Heart right ventricle (tissue), 16 donors: ENCODE data around the gene FGF5. TPM values are rescaled to one million over a fixed set of nuclear protein-coding genes. Genes with fewer than 3 reads are reported as not detected.
A peak's percentile ranks its signal among the peaks of the same experiment; 100 is the strongest.

ENCODE experiments used
- ATAC-seq, 8 donors: fragments of 200-7000 bp; cut with Tn5 transposase; one replicate each; pipeline ENCODE4 v1.9.1; 2020; ENCODE audit warnings: mild to moderate bottlenecking in 8 of 8, moderate library complexity in 8 of 8, moderate number of reproducible peaks in 1 of 8
- DNase-seq, 2 donors: peaks; one replicate each; pipeline ENCODE4 v3.0.0-alpha.2; 2020
- H3K27ac ChIP-seq, 10 donors: fragments of 200-600 bp; sonication (generic) in 2 of 10; one replicate each; pipeline versions ENCODE4 v1.5.0 to v1.8.0; 2020 to 2022; ENCODE audit warnings: mild to moderate bottlenecking in 3 of 10
- H3K27me3 ChIP-seq, 7 donors: fragments of 200-600 bp; one replicate each; pipeline ENCODE4 v1.8.0; 2021 to 2022; ENCODE audit warnings: mild to moderate bottlenecking in 2 of 7
- H3K36me3 ChIP-seq, 9 donors: fragments of 200-600 bp; sonication (generic) in 1 of 9; one replicate each; pipeline versions ENCODE4 v1.5.0 to v1.8.0; 2020 to 2022; ENCODE audit warnings: mild to moderate bottlenecking in 2 of 9
- H3K4me1 ChIP-seq, 9 donors: fragments of 200-600 bp; sonication (generic) in 1 of 9; one replicate each; pipeline versions ENCODE4 v1.5.0 to v1.8.0; 2020 to 2022; ENCODE audit warnings: mild to moderate bottlenecking in 4 of 9
- H3K4me3 ChIP-seq, 10 donors: fragments of 200-600 bp; sonication (generic) in 2 of 10; one replicate each; pipeline versions ENCODE4 v1.5.0 to v1.8.0; 2020 to 2022; ENCODE audit warnings: mild to moderate bottlenecking in 7 of 10, moderate library complexity in 2 of 10
- H3K9me3 ChIP-seq, 11 donors: fragments of 200-600 bp in 10 of 11; sonication (generic) in 2 of 11; one replicate each; pipeline versions ENCODE4 v1.5.0 to v1.8.0; 2013 to 2022; ENCODE audit warnings: mild to moderate bottlenecking in 2 of 11, control low read depth in 1 of 11, moderate library complexity in 1 of 11
- WGBS, 2 donors: extraction: QIAGEN DNeasy Blood & Tissue Kit; methylation state at CpG; one replicate each; pipeline ENCODE4 v1.1.7; 2013; ENCODE audit warnings: inconsistent platforms in 1 of 2; 5-methylcytosine and 5-hydroxymethylcytosine counted together
- intact Hi-C, 10 donors: fragments of 100-400 bp; cut with DNase I; formaldehyde crosslinking; loops; one replicate each; pipeline versions ENCODE4 v1.11.1 to v1.14.2; 2022
- polyA plus RNA-seq, 2 donors: library from polyadenylated mRNA; stranded (reverse); fragments of 200-250 nt; gene quantifications; one replicate each; pipeline ENCODE4 v1.2.3, GENCODE V29; 2013
- total RNA-seq, 10 donors: library from RNA; stranded (reverse); fragmentation: NEBNext Ultra II Directional in 3 of 10; extraction: Animal tissue kit (Norgen Biotek cat#: 25700) in 3 of 10; gene quantifications; one replicate each; pipeline versions ENCODE4 v1.2.1 to v1.2.4, GENCODE V29; 2021 to 2023
- TF ChIP-seq, protein P1 (sequence below), 9 donors: fragments of 200-600 bp; sonication (generic) in 2 of 9; IDR thresholded peaks; one replicate each; pipeline versions ENCODE4 v1.5.0 to v1.8.0; 2021 to 2022; ENCODE audit warnings: antibody characterized with exemption in 9 of 9, mild to moderate bottlenecking in 5 of 9, moderate library complexity in 1 of 9
- donor health status: Arrhythmogenic right ventricular cardiomyopathy.
- donor health status: ischemic (EF 13 %, LVEDD 7.1; RV severe dilation, severe dysfunction).
- donor health status: healthy with polysubstance abuse.
- donor health status: DM: no; HTN: yes; CAD: no.
- donor health status: DM: no; HTN: no; CAD: no.
- donor health status: ischemic (EF 25% LVEDD 6.9; RV normal size, moderate dysfunction).
- donor health status: ischemic (EF 25% LVEDD 5.7; RV mildly dilated, moderate dysfunction).
- donor health status: healthy.
- donor health status: DM: yes; HTN: yes; CAD: no.
- donor health status: Ischemic cardiomyopathy.
- donor health status: ischemic (EF 35%, LVEDD 5.7; RV mildly dilated, moderate dysfunction).
- donor health status: nonischemic (EF 11% LVEDD 7.7; RV severe dilation, severe dysfunction).
- donor health status: DM: yes; HTN: yes; CAD: no.
- donor health status: PGD.
- donor health status: ischemic (EF 29% LVEDD 5.4; RV normal size, mild dysfunction).
- donor health status: nonischemic (EF 23%, LVEDD 6.1; RV moderate dilation, normal function).

FGF5 gene
- total and polyA plus RNA-seq, 12 donors, result 0.05 to 1.0 (median 0.51) TPM; not detected in 3

DNA sequence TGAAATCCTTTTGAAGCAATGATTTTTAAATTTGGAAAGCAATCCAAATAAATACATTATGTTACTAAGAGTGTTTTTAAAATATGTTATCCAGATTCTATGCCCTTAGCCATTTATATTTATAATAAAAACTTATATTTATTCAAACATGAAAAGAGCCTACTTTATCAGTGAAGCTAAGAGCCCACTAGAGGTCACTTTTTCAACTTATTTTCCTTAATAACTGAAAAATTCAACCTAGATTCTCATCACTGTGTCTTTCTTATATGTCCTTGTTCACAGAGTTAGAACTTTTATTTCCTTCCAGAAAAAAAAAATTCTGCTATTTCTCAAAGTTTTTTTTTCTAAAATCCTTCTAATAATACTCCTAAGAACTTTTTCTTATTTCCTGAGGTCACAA lies 45.3 kb upstream of the FGF5 start:
- ATAC-seq, result no peak
- TF ChIP-seq, protein P1, sequence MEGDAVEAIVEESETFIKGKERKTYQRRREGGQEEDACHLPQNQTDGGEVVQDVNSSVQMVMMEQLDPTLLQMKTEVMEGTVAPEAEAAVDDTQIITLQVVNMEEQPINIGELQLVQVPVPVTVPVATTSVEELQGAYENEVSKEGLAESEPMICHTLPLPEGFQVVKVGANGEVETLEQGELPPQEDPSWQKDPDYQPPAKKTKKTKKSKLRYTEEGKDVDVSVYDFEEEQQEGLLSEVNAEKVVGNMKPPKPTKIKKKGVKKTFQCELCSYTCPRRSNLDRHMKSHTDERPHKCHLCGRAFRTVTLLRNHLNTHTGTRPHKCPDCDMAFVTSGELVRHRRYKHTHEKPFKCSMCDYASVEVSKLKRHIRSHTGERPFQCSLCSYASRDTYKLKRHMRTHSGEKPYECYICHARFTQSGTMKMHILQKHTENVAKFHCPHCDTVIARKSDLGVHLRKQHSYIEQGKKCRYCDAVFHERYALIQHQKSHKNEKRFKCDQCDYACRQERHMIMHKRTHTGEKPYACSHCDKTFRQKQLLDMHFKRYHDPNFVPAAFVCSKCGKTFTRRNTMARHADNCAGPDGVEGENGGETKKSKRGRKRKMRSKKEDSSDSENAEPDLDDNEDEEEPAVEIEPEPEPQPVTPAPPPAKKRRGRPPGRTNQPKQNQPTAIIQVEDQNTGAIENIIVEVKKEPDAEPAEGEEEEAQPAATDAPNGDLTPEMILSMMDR (IDR thresholded peaks at IDR 0.05), result peak in 3 of 9 donors; percentile 21 to 41 (median 25)
- H3K36me3 ChIP-seq, result no peaks in the 10 kb centered on the region
- intact Hi-C loops, result no loop called here
- H3K9me3 ChIP-seq, result no peaks in the 10 kb centered on the region
- H3K4me3 ChIP-seq, result no peak overlapping the region
- no peak for DNase-seq
- peaks cover 0 to 91% (median 32%) of the 10 kb centered on the region in 7 donors for H3K27me3 ChIP-seq
- H3K27ac ChIP-seq, result no peak overlapping the region
- peaks cover 0 to 5% (median 0%) of the 10 kb centered on the region in 9 donors for H3K4me1 ChIP-seq

DNA sequence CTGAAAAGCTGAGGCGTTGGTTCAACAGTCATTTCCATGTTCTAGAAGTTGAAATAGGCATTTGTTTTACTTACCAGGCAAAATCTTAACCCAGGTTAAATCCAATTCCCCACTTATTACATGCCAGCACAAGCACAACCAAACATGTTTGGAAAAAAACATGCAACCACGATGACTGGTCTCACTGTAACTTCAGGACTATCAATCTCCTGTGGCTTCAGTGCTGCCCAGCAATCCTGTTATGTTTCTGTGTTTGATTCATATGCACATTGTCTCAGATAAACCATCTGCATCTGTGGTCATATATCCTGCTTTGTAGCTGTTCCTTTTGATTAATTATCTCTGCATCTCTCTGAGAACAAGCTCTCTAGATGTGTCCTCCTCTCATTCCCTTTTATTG lies 40.9 kb upstream of the FGF5 start:
- ATAC-seq (no peak), DNase-seq (no peak)
- WGBS, 2 donors, result 67 to 78% methylated on average over 2 of the region's 2 CpGs
- Histone ChIP-seq H3K9me3 (no peaks in the 10 kb centered on the region), H3K4me1 (no peaks in the 10 kb centered on the region), H3K36me3 (no peaks in the 10 kb centered on the region), H3K4me3 (no peak overlapping the region), H3K27ac (no peak overlapping the region), H3K27me3 (peaks cover 0 to 79% (median 23%) of the 10 kb centered on the region in 7 donors)
- TF ChIP-seq, protein P1 (IDR thresholded peaks at IDR 0.05), result no peak
- intact Hi-C loops, result no loop called here

DNA sequence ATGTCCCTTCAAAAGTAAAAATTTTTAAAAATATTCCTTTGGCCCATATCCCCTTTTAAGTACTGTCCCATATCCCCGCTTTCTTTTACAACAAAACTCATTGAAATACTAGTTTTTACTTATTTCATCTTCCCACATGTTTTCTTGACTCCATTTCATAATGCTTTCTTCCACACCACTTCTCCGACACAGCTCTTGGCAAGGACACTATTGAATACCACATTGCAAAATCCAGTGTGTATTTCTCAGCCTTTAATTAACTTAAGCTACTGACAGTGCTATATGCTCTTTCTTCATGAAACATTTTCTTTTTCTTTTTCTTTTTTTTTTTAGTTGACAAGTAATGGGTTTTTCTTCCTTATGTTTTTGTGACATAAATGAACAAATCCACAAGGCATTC lies 40.4 kb upstream of the FGF5 start:
- no peak for ATAC-seq
- H3K27me3 ChIP-seq, result peaks cover 0 to 74% (median 21%) of the 10 kb centered on the region in 7 donors
- DNase-seq, result no peak
- no peaks in the 10 kb centered on the region for H3K4me1 ChIP-seq
- no peak overlapping the region for H3K4me3 ChIP-seq
- intact Hi-C loops, result no loop called here
- WGBS, 2 donors, result 37 to 49% methylated on average over 2 of the region's 2 CpGs
- H3K36me3 ChIP-seq, result no peaks in the 10 kb centered on the region
- no peak overlapping the region for H3K27ac ChIP-seq
- no peaks in the 10 kb centered on the region for H3K9me3 ChIP-seq
- TF ChIP-seq, protein P1 (IDR thresholded peaks at IDR 0.05), result no peak

DNA sequence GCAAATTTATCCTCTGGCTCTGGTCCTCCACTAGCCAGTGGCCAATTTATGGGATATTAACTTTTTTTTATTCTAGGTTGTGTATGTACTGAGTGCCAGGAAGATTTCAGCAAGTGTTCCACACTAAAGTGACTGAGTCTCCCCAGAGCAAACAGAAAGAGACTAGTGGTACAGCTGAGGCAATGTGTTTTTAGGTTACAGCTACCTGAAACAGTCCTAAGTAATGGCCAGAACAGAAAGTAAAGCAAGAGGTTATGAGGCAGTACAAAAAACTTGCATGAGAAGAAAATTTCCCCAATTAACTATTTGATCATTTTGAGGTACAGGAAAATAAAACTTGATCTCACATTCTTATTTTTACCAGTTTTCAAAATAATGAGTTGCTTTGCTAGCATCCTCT lies 38.0 kb upstream of the FGF5 start:
- Histone ChIP-seq H3K4me1 (no peaks in the 10 kb centered on the region), H3K36me3 (no peaks in the 10 kb centered on the region), H3K4me3 (no peak overlapping the region), H3K27me3 (peaks cover 0 to 54% (median 9%) of the 10 kb centered on the region in 7 donors), H3K27ac (no peak overlapping the region), H3K9me3 (no peaks in the 10 kb centered on the region)
- TF ChIP-seq, protein P1 (IDR thresholded peaks at IDR 0.05), result no peak
- ATAC-seq (no peak), DNase-seq (no peak)
- intact Hi-C loops, result no loop called here
